ENCODE results near the gene PIMREG.

GRCh38 chr17:6442775-6443174, 1.5 kb upstream of the PIMREG start:
- TF ChIP-seq CTCF (IDR thresholded peaks at IDR 0.05): no peak
- TF ChIP-seq POLR2A (IDR thresholded peaks at IDR 0.05): no peak
